ENCODE data around the gene MSN. TPM values are rescaled to one million over a fixed set of nuclear protein-coding genes. Genes with fewer than 3 reads are reported as not detected.

The MSN gene
- total RNA-seq, 1 experiment from 2014 or later = 91.2 TPM

DNA sequence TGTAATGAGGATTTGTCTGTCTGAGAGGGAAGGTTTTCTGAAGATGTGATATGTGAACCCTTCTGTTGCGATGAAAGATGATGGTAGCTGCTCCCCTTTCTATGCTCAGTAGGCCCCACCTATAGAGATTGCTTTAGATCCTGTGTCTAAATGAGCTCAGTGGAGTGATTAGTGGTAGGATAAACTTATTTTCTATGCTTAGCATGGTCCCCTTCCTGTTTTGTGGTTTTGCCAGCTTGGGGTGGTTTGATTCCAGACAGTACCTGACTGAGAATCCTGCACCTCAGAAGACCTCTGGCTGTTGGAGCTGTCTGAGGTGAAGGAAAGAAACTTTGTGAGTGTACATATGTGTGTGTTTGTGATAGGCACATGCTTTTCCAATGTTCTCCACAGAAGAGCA, 17.7 kb downstream of the MSN start (continued):
- TF ChIP-seq SOX15 (CRISPR knock-in tag; IDR thresholded peaks at IDR 0.05) = no peak

DNA sequence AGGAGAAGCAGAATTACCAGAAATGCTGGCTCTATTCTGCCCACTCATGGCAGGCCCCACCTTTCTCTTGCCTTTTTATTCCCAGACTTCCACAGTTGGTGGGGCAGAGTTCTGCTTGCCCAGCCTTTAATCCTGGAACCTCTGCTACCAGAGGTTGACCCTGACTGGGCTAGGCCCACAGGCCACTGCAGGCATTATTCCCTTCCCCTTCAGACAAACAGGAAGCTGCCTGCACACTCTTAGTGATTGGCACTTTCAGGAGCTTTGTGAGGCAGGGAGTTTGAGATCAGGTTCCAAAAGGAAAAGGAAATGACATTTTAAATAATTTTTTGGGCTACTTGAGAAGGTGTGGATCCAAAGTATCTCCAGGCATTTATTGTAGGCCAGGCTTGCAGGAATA, 18.8 kb downstream of the MSN start:
- DNase-seq (ENCODE audit: low spot score) (no peak), ATAC-seq (no peak)
- Mint-ChIP-seq H3K9me3 (peaks cover 11% of the 10 kb centered on the region), H3K36me3 (peaks cover 10% of the 10 kb centered on the region; the same call in 1 of the 2 replicates), H3K27me3 (ENCODE audit: low read depth) (no peaks in the 10 kb centered on the region), H3K4me3 (no peak overlapping the region), H3K4me1 (peaks cover 20% of the 10 kb centered on the region), H3K27ac (no peak overlapping the region)
- TF ChIP-seq, protein P1, sequence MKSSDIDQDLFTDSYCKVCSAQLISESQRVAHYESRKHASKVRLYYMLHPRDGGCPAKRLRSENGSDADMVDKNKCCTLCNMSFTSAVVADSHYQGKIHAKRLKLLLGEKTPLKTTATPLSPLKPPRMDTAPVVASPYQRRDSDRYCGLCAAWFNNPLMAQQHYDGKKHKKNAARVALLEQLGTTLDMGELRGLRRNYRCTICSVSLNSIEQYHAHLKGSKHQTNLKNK (CRISPR knock-in tag; IDR thresholded peaks at IDR 0.05) = no peak
- no peak for TF ChIP-seq NR3C1 (CRISPR knock-in tag; conservative IDR thresholded peaks at IDR 0.05; ENCODE audit: low read depth)
- ChIA-PET POLR2A (no interaction called here), CTCF (no interaction called here)

DNA sequence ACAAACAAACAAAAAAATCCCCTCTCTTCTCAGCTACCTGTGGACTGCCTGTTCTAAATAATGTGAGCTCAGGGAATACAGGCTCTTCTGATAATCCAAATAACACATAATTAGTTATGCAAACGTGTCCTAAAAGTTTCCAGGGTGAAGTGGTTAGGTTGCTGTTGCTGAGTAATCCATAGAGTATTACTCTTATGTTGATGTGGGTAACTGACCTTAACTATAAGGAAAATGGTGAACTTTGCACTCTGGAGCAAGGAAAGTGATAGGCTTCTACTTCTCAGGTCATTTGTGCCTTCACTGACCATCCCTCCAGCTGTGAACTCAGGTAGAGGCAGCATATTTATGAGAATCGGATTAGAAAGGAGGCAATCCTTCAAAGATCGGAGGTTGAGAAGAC, 19.9 kb downstream of the MSN start:
- CTCF ChIA-PET = interaction anchor here (1.2 kb wide), 1 partner anchor 39 kb away, joined by 3 read pairs; no protein-coding TSS in a partner anchor
- TF ChIP-seq, protein P2, sequence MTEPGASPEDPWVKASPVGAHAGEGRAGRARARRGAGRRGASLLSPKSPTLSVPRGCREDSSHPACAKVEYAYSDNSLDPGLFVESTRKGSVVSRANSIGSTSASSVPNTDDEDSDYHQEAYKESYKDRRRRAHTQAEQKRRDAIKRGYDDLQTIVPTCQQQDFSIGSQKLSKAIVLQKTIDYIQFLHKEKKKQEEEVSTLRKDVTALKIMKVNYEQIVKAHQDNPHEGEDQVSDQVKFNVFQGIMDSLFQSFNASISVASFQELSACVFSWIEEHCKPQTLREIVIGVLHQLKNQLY (CRISPR knock-in tag; IDR thresholded peaks at IDR 0.05) = no peak
- TF ChIP-seq CREM (CRISPR knock-in tag; IDR thresholded peaks at IDR 0.05) = no peak
- TF ChIP-seq, protein P3, sequence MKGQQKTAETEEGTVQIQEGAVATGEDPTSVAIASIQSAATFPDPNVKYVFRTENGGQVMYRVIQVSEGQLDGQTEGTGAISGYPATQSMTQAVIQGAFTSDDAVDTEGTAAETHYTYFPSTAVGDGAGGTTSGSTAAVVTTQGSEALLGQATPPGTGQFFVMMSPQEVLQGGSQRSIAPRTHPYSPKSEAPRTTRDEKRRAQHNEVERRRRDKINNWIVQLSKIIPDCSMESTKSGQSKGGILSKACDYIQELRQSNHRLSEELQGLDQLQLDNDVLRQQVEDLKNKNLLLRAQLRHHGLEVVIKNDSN (CRISPR knock-in tag; IDR thresholded peaks at IDR 0.05) = no peak
- no peak for TF ChIP-seq ZNF671 (CRISPR knock-in tag; IDR thresholded peaks at IDR 0.05)
- TF ChIP-seq ZBTB21 (CRISPR knock-in tag; IDR thresholded peaks at IDR 0.05; ENCODE audit: borderline replicate concordance) = no peak
- TF ChIP-seq GTF2I (CRISPR knock-in tag; conservative IDR thresholded peaks at IDR 0.05) = no peak
- TF ChIP-seq GABPB1 (CRISPR knock-in tag; IDR thresholded peaks at IDR 0.05) = no peak
- TF ChIP-seq TP53 (CRISPR knock-in tag; IDR thresholded peaks at IDR 0.05) = no peak
- TF ChIP-seq PRRX2 (CRISPR knock-in tag; IDR thresholded peaks at IDR 0.05) = no peak
- no peak for TF ChIP-seq ZNF396 (CRISPR knock-in tag; IDR thresholded peaks at IDR 0.05; ENCODE audit: borderline replicate concordance)
- TF ChIP-seq, protein P4, sequence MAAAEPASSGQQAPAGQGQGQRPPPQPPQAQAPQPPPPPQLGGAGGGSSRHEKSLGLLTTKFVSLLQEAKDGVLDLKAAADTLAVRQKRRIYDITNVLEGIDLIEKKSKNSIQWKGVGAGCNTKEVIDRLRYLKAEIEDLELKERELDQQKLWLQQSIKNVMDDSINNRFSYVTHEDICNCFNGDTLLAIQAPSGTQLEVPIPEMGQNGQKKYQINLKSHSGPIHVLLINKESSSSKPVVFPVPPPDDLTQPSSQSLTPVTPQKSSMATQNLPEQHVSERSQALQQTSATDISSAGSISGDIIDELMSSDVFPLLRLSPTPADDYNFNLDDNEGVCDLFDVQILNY (CRISPR knock-in tag; IDR thresholded peaks at IDR 0.05) = no peak
- TF ChIP-seq ZNF232 (CRISPR knock-in tag; IDR thresholded peaks at IDR 0.05) = no peak
- TF ChIP-seq, protein P5, sequence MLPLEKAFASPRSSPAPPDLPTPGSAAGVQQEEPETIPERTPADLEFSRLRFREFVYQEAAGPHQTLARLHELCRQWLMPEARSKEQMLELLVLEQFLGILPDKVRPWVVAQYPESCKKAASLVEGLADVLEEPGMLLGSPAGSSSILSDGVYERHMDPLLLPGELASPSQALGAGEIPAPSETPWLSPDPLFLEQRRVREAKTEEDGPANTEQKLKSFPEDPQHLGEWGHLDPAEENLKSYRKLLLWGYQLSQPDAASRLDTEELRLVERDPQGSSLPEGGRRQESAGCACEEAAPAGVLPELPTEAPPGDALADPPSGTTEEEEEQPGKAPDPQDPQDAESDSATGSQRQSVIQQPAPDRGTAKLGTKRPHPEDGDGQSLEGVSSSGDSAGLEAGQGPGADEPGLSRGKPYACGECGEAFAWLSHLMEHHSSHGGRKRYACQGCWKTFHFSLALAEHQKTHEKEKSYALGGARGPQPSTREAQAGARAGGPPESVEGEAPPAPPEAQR (CRISPR knock-in tag; IDR thresholded peaks at IDR 0.05) = no peak
- TF ChIP-seq FOXP1 (CRISPR knock-in tag; IDR thresholded peaks at IDR 0.05; ENCODE audit: borderline replicate concordance) = no peak
- POLR2A ChIA-PET = no interaction called here
- H3K27ac Mint-ChIP-seq = no peak overlapping the region
- H3K27me3 Mint-ChIP-seq (ENCODE audit: low read depth) = no peaks in the 10 kb centered on the region
- peaks cover 23% of the 10 kb centered on the region for H3K4me1 Mint-ChIP-seq
- DNase-seq (ENCODE audit: low spot score) (no peak), ATAC-seq (no peak)
- H3K4me3 Mint-ChIP-seq = no peak overlapping the region
- H3K36me3 Mint-ChIP-seq = peaks cover 10% of the 10 kb centered on the region; the same call in 1 of the 2 replicates
- peaks cover 11% of the 10 kb centered on the region for H3K9me3 Mint-ChIP-seq

DNA sequence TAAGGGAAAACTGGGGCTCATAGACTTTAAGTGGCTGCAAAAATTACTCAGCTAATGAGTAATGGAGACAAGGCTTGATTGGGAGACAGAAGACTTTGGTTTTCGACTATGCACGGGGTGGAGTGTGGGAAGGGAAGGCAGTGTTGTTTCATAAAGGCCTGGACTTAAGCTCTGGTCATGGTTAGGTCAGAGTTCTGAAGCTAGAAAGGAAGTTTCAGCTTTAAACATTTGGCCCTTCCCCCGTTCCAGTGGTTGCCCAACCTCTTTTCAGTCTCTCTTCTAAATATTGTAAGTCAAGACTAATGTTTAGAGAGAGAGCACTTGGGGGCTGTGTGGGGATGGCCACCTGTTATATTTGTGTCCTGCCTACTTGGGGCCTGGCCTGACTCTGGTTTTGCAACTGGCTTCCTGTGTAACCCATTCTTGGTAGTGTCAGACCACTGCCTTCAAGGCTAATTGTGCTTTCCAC, 21.0 kb downstream of the MSN start:
- TF ChIP-seq, protein P6, sequence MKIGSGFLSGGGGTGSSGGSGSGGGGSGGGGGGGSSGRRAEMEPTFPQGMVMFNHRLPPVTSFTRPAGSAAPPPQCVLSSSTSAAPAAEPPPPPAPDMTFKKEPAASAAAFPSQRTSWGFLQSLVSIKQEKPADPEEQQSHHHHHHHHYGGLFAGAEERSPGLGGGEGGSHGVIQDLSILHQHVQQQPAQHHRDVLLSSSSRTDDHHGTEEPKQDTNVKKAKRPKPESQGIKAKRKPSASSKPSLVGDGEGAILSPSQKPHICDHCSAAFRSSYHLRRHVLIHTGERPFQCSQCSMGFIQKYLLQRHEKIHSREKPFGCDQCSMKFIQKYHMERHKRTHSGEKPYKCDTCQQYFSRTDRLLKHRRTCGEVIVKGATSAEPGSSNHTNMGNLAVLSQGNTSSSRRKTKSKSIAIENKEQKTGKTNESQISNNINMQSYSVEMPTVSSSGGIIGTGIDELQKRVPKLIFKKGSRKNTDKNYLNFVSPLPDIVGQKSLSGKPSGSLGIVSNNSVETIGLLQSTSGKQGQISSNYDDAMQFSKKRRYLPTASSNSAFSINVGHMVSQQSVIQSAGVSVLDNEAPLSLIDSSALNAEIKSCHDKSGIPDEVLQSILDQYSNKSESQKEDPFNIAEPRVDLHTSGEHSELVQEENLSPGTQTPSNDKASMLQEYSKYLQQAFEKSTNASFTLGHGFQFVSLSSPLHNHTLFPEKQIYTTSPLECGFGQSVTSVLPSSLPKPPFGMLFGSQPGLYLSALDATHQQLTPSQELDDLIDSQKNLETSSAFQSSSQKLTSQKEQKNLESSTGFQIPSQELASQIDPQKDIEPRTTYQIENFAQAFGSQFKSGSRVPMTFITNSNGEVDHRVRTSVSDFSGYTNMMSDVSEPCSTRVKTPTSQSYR (CRISPR knock-in tag; IDR thresholded peaks at IDR 0.05) = no peak
- TF ChIP-seq ZNF671 (CRISPR knock-in tag; IDR thresholded peaks at IDR 0.05) = no peak
- TF ChIP-seq ZNF423 (CRISPR knock-in tag; IDR thresholded peaks at IDR 0.05) = no peak
- no peak for TF ChIP-seq HMGA2 (CRISPR knock-in tag; IDR thresholded peaks at IDR 0.05)
- TF ChIP-seq, protein P7, sequence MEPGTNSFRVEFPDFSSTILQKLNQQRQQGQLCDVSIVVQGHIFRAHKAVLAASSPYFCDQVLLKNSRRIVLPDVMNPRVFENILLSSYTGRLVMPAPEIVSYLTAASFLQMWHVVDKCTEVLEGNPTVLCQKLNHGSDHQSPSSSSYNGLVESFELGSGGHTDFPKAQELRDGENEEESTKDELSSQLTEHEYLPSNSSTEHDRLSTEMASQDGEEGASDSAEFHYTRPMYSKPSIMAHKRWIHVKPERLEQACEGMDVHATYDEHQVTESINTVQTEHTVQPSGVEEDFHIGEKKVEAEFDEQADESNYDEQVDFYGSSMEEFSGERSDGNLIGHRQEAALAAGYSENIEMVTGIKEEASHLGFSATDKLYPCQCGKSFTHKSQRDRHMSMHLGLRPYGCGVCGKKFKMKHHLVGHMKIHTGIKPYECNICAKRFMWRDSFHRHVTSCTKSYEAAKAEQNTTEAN (CRISPR knock-in tag; IDR thresholded peaks at IDR 0.05) = no peak
- no peak for TF ChIP-seq IRF2 (CRISPR knock-in tag; IDR thresholded peaks at IDR 0.05; ENCODE audit: borderline replicate concordance, low read depth)
- TF ChIP-seq, protein P8, sequence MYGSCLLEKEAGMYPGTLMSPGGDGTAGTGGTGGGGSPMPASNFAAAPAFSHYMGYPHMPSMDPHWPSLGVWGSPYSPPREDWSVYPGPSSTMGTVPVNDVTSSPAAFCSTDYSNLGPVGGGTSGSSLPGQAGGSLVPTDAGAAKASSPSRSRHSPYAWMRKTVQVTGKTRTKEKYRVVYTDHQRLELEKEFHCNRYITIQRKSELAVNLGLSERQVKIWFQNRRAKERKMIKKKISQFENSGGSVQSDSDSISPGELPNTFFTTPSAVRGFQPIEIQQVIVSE (CRISPR knock-in tag; IDR thresholded peaks at IDR 0.05; ENCODE audit: borderline replicate concordance) = no peak
- ChIA-PET CTCF (no interaction called here), POLR2A (no interaction called here)
- DNase-seq (ENCODE audit: low spot score) = no peak
- H3K27ac Mint-ChIP-seq = no peak overlapping the region
- H3K4me1 Mint-ChIP-seq = peaks cover 23% of the 10 kb centered on the region
- no peaks in the 10 kb centered on the region for H3K27me3 Mint-ChIP-seq (ENCODE audit: low read depth)
- peaks cover 11% of the 10 kb centered on the region for H3K9me3 Mint-ChIP-seq
- no peak for ATAC-seq
- H3K4me3 Mint-ChIP-seq = no peak overlapping the region
- peaks cover 10% of the 10 kb centered on the region; the same call in 1 of the 2 replicates for H3K36me3 Mint-ChIP-seq

Measured in WTC11 (cell line).